Measurements from ENCODE around the gene INCENP.
A peak's percentile ranks its signal among the peaks of the same experiment; 100 is the strongest.

The INCENP gene

GRCh38 chr11:62152245-62153086 lies 28.7 kb downstream of the INCENP start:
- no peak overlapping the region for H3K9ac ChIP-seq (ENCODE audit: low read depth, low read length)
- H3K9me3 ChIP-seq (ENCODE audit: control insufficient read depth, insufficient read depth, low read length), result no peaks in the 10 kb centered on the region
- H3K4me1 ChIP-seq (ENCODE audit: control insufficient read depth, insufficient read depth, low read length), result no peaks in the 10 kb centered on the region
- no peak overlapping the region for H3K4me3 ChIP-seq (ENCODE audit: low read depth, low read length)
- H3K36me3 ChIP-seq (ENCODE audit: control insufficient read depth, insufficient read depth, low read length), result peaks cover 59% of the 10 kb centered on the region
- no peak overlapping the region for H3K27ac ChIP-seq (ENCODE audit: low read depth, low read length)
- H3K27me3 ChIP-seq (ENCODE audit: control insufficient read depth, insufficient read depth, low read length), result no peaks in the 10 kb centered on the region

DNA sequence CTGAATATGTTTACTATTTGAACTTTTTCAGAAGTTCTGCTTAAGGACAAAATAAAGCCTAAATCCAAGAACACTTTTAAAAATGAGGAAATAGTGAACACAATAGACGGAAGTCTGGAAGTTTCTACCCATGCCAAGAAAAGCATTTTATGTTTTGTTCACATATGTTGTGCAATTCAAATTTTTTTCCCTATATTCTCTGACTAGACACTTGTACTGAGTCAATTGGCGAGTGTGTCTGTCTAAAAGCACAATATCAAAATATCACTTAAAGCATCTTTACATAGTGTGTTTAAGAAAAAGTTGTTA lies 29.2 kb downstream of the INCENP start:
- peaks cover 53% of the 10 kb centered on the region for H3K36me3 ChIP-seq (ENCODE audit: control insufficient read depth, insufficient read depth, low read length)
- H3K4me1 ChIP-seq (ENCODE audit: control insufficient read depth, insufficient read depth, low read length), result no peaks in the 10 kb centered on the region
- H3K27ac ChIP-seq (ENCODE audit: low read depth, low read length), result no peak overlapping the region

GRCh38 chr11:62153617-62154016 lies 29.8 kb downstream of the INCENP start:
- H3K27me3 ChIP-seq (ENCODE audit: control insufficient read depth, insufficient read depth, low read length), result no peaks in the 10 kb centered on the region
- no peak overlapping the region for H3K9ac ChIP-seq (ENCODE audit: low read depth, low read length)
- H3K36me3 ChIP-seq (ENCODE audit: control insufficient read depth, insufficient read depth, low read length), result peaks cover 48% of the 10 kb centered on the region
- H3K27ac ChIP-seq (ENCODE audit: low read depth, low read length), result no peak overlapping the region
- H3K4me3 ChIP-seq (ENCODE audit: low read depth, low read length), result no peak overlapping the region
- H3K9me3 ChIP-seq (ENCODE audit: control insufficient read depth, insufficient read depth, low read length), result no peaks in the 10 kb centered on the region
- no peaks in the 10 kb centered on the region for H3K4me1 ChIP-seq (ENCODE audit: control insufficient read depth, insufficient read depth, low read length)

More for the DNA sequence above, 29.2 kb downstream of the INCENP start:
- Histone ChIP-seq H3K9ac (ENCODE audit: low read depth, low read length) (no peak overlapping the region), H3K27me3 (ENCODE audit: control insufficient read depth, insufficient read depth, low read length) (no peaks in the 10 kb centered on the region), H3K4me3 (ENCODE audit: low read depth, low read length) (no peak overlapping the region), H3K9me3 (ENCODE audit: control insufficient read depth, insufficient read depth, low read length) (no peaks in the 10 kb centered on the region)

DNA sequence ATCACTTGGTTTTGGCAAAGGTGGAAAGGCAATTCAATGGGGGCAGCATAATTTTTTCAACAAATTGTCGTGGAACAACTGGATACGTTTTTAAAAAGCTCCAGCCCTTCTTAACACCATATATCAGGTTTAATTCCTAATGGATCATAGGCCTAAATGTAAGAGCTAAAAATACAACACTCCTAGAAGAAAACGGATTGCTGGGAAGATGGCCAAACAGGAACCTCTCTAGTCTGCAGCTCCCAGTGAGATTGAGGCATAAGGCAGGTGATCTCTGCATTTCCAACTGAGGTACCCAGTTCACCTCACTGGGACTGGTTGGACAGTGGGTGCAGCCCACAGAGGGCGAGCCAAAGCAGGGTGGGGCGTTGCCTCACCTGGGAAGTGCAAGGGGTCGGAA lies 33.8 kb downstream of the INCENP start:
- no peaks in the 10 kb centered on the region for H3K4me1 ChIP-seq (ENCODE audit: control insufficient read depth, insufficient read depth, low read length)
- no peaks in the 10 kb centered on the region for H3K27me3 ChIP-seq (ENCODE audit: control insufficient read depth, insufficient read depth, low read length)
- peaks cover 9% of the 10 kb centered on the region for H3K36me3 ChIP-seq (ENCODE audit: control insufficient read depth, insufficient read depth, low read length)
- H3K4me3 ChIP-seq (ENCODE audit: low read depth, low read length), result no peak overlapping the region
- H3K27ac ChIP-seq (ENCODE audit: low read depth, low read length), result no peak overlapping the region
- H3K9ac ChIP-seq (ENCODE audit: low read depth, low read length), result no peak overlapping the region
- H3K9me3 ChIP-seq (ENCODE audit: control insufficient read depth, insufficient read depth, low read length), result no peaks in the 10 kb centered on the region

GRCh38 chr11:62166371-62166770 lies 42.6 kb downstream of the INCENP start:
- no peak overlapping the region for H3K9ac ChIP-seq (ENCODE audit: low read depth, low read length)
- no peak overlapping the region for H3K27ac ChIP-seq (ENCODE audit: low read depth, low read length)
- no peaks in the 10 kb centered on the region for H3K4me1 ChIP-seq (ENCODE audit: control insufficient read depth, insufficient read depth, low read length)
- no peaks in the 10 kb centered on the region for H3K9me3 ChIP-seq (ENCODE audit: control insufficient read depth, insufficient read depth, low read length)
- no peaks in the 10 kb centered on the region for H3K36me3 ChIP-seq (ENCODE audit: control insufficient read depth, insufficient read depth, low read length)
- H3K27me3 ChIP-seq (ENCODE audit: control insufficient read depth, insufficient read depth, low read length), result no peaks in the 10 kb centered on the region
- H3K4me3 ChIP-seq (ENCODE audit: low read depth, low read length), result no peak overlapping the region

- H3K27me3 ChIP-seq (ENCODE audit: control insufficient read depth, insufficient read depth, low read length), result no peaks in the 10 kb centered on the region
Observed at GRCh38 chr11:62169448-62169847, 45.6 kb downstream of the INCENP start.

DNA sequence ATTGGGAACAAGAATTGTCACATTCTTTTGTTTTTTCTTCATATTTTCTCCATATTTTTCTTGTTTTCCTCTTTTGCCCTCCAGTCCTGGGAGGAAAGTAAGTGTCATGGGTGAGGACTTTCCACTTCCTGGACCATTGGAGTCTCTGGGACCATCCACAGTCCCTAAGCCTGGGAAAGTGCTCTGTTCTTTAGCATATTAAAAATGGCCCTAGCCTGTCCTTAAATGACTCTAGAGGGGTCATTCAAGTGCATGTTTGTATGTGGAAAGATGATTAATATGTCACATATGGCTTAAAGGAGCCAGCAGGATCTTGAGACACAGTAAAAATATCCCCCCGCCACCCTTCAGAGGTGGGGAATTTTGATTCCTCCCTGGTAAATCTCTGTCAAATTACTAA lies 46.1 kb downstream of the INCENP start:
- H3K27me3 ChIP-seq (ENCODE audit: control insufficient read depth, insufficient read depth, low read length), result no peaks in the 10 kb centered on the region
- no peaks in the 10 kb centered on the region for H3K36me3 ChIP-seq (ENCODE audit: control insufficient read depth, insufficient read depth, low read length)
- H3K4me1 ChIP-seq (ENCODE audit: control insufficient read depth, insufficient read depth, low read length), result no peaks in the 10 kb centered on the region
- H3K9me3 ChIP-seq (ENCODE audit: control insufficient read depth, insufficient read depth, low read length), result no peaks in the 10 kb centered on the region
- no peak overlapping the region for H3K27ac ChIP-seq (ENCODE audit: low read depth, low read length)
- no peak overlapping the region for H3K4me3 ChIP-seq (ENCODE audit: low read depth, low read length)
- H3K9ac ChIP-seq (ENCODE audit: low read depth, low read length), result no peak overlapping the region

More at GRCh38 chr11:62169448-62169847, 45.6 kb downstream of the INCENP start:
- Histone ChIP-seq H3K9ac (ENCODE audit: low read depth, low read length) (no peak overlapping the region), H3K4me3 (ENCODE audit: low read depth, low read length) (no peak overlapping the region), H3K36me3 (ENCODE audit: control insufficient read depth, insufficient read depth, low read length) (no peaks in the 10 kb centered on the region), H3K9me3 (ENCODE audit: control insufficient read depth, insufficient read depth, low read length) (no peaks in the 10 kb centered on the region), H3K4me1 (ENCODE audit: control insufficient read depth, insufficient read depth, low read length) (no peaks in the 10 kb centered on the region), H3K27ac (ENCODE audit: low read depth, low read length) (no peak overlapping the region)

DNA sequence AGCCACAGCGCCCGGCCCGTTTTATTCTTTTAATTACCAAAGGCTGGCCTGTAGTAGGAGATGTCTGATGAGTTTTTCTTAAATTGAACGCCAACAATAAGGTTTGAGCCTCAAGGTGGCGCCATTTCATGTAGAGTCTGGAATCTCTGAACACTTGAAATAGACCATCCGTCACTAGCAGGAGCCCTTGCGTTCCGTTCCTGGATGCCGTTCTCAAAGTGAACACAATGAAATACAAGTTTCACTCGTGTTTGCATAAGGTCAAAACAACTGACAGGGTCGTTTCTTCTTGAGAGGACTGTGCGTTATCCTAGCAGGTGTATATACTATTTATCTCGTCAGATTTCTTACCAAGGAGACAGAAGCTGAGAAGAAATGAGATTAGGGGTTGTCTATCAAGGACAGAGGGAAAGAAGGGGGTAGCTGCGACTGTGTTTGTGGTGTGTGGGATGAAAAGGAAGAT lies 47.5 kb downstream of the INCENP start:
- Histone ChIP-seq H3K27ac (ENCODE audit: low read depth, low read length) (no peak overlapping the region), H3K36me3 (ENCODE audit: control insufficient read depth, insufficient read depth, low read length) (no peaks in the 10 kb centered on the region), H3K4me3 (ENCODE audit: low read depth, low read length) (peak overlapping the region; percentile 29; the same call in 1 of the 2 replicates), H3K4me1 (ENCODE audit: control insufficient read depth, insufficient read depth, low read length) (no peaks in the 10 kb centered on the region), H3K9ac (ENCODE audit: low read depth, low read length) (no peak overlapping the region), H3K9me3 (ENCODE audit: control insufficient read depth, insufficient read depth, low read length) (no peaks in the 10 kb centered on the region), H3K27me3 (ENCODE audit: control insufficient read depth, insufficient read depth, low read length) (no peaks in the 10 kb centered on the region)

GRCh38 chr11:62172294-62172693 lies 48.5 kb downstream of the INCENP start:
- no peaks in the 10 kb centered on the region for H3K9me3 ChIP-seq (ENCODE audit: control insufficient read depth, insufficient read depth, low read length)
- no peak overlapping the region for H3K9ac ChIP-seq (ENCODE audit: low read depth, low read length)
- no peaks in the 10 kb centered on the region for H3K27me3 ChIP-seq (ENCODE audit: control insufficient read depth, insufficient read depth, low read length)
- H3K27ac ChIP-seq (ENCODE audit: low read depth, low read length), result no peak overlapping the region
- no peaks in the 10 kb centered on the region for H3K36me3 ChIP-seq (ENCODE audit: control insufficient read depth, insufficient read depth, low read length)
- no peak overlapping the region for H3K4me3 ChIP-seq (ENCODE audit: low read depth, low read length)
- H3K4me1 ChIP-seq (ENCODE audit: control insufficient read depth, insufficient read depth, low read length), result no peaks in the 10 kb centered on the region

DNA sequence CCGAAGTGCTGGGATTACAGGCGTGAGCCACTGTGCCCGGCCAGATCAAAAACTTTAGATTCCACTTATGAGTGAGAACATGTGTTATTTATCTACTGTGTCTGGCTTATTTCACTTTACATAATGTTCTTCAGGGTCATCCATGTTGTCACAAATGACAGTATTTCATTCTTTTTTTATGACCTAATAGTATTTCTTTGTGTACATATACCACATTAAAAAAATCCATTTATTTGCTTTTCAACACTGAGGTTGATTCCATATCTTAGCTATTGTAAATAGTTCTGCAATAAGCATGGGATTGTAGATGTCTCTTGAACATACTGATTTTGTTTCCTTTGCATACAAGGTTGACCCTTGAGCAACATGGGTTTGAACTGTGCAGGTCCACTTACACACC lies 53.0 kb downstream of the INCENP start:
- no peaks in the 10 kb centered on the region for H3K4me1 ChIP-seq (ENCODE audit: control insufficient read depth, insufficient read depth, low read length)

DNA sequence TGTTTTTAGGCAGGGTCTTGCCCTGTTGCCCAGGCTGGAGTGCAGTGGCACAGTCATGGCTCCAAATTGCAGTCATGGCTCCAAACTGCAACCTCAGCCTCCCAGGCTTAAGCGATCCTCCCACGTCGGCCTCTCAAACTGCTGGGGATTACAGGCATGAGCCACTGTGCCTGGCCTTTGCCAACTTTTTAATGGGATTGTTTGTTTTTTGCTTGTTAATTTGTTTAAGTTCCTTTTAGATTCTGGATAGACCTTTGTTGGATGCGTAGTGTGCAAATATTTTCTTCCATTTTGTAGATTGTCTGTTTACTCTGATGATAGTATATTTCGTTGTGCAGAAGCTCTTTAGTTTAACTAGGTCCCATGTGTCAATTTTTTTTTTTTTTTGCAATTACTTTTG lies 56.2 kb downstream of the INCENP start:
- Histone ChIP-seq H3K9ac (ENCODE audit: low read depth, low read length) (no peak overlapping the region), H3K4me3 (ENCODE audit: low read depth, low read length) (no peak overlapping the region), H3K9me3 (ENCODE audit: control insufficient read depth, insufficient read depth, low read length) (no peaks in the 10 kb centered on the region), H3K36me3 (ENCODE audit: control insufficient read depth, insufficient read depth, low read length) (no peaks in the 10 kb centered on the region), H3K27ac (ENCODE audit: low read depth, low read length) (no peak overlapping the region), H3K4me1 (ENCODE audit: control insufficient read depth, insufficient read depth, low read length) (no peaks in the 10 kb centered on the region), H3K27me3 (ENCODE audit: control insufficient read depth, insufficient read depth, low read length) (no peaks in the 10 kb centered on the region)

More for the DNA sequence above, 53.0 kb downstream of the INCENP start:
- Histone ChIP-seq H3K27ac (ENCODE audit: low read depth, low read length) (no peak overlapping the region), H3K9me3 (ENCODE audit: control insufficient read depth, insufficient read depth, low read length) (no peaks in the 10 kb centered on the region), H3K36me3 (ENCODE audit: control insufficient read depth, insufficient read depth, low read length) (no peaks in the 10 kb centered on the region), H3K4me3 (ENCODE audit: low read depth, low read length) (no peak overlapping the region), H3K27me3 (ENCODE audit: control insufficient read depth, insufficient read depth, low read length) (no peaks in the 10 kb centered on the region), H3K9ac (ENCODE audit: low read depth, low read length) (no peak overlapping the region)
